Measurements from ENCODE around the gene ADGRG4.

- TF ChIP-seq, protein P1, sequence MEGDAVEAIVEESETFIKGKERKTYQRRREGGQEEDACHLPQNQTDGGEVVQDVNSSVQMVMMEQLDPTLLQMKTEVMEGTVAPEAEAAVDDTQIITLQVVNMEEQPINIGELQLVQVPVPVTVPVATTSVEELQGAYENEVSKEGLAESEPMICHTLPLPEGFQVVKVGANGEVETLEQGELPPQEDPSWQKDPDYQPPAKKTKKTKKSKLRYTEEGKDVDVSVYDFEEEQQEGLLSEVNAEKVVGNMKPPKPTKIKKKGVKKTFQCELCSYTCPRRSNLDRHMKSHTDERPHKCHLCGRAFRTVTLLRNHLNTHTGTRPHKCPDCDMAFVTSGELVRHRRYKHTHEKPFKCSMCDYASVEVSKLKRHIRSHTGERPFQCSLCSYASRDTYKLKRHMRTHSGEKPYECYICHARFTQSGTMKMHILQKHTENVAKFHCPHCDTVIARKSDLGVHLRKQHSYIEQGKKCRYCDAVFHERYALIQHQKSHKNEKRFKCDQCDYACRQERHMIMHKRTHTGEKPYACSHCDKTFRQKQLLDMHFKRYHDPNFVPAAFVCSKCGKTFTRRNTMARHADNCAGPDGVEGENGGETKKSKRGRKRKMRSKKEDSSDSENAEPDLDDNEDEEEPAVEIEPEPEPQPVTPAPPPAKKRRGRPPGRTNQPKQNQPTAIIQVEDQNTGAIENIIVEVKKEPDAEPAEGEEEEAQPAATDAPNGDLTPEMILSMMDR (conservative IDR thresholded peaks at IDR 0.05; ENCODE audit: low read length) = no peak
- TF ChIP-seq EZH2phosphoT487 (IDR thresholded peaks at IDR 0.05; ENCODE audit: borderline replicate concordance) = no peak
Measured at GRCh38 chrX:136417806-136418205, 117.0 kb downstream of the ADGRG4 start.

Data from Loucy (cell line).